ENCODE data around the gene IGSF22. TPM values are rescaled to one million over a fixed set of nuclear protein-coding genes. Genes with fewer than 3 reads are reported as not detected.

The IGSF22 gene
- polyA plus RNA-seq, 1 donor (not counting 4 experiments of a cell fraction or from before 2014, with no cell fraction given) = 0.01 TPM

DNA sequence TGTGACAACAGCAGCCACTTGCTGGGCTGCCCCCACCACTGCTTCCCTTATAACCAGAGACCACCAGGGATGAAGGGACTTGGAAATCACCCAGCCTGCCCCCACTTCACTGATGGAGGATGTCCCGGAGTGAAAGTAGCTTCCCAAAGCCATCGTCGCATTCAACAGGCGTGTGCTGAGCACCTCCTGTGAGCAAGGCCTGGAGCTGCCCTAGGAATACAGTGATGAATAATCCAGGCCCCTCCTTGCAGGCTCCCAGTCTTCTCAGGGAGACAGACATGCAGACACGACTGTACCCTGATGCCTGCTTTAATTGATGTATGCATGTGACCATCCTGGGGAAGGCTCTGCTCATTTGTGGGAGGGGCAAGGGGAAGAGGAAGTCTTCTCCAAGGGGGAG is 43.0 kb upstream of the IGSF22 start:
- FAIRE-seq = no peak
- dilution Hi-C loops (cut with MboI; ENCODE audit: extremely low pct_ligation_motif_present, low sequenced_read_pairs) = no loop called here

DNA sequence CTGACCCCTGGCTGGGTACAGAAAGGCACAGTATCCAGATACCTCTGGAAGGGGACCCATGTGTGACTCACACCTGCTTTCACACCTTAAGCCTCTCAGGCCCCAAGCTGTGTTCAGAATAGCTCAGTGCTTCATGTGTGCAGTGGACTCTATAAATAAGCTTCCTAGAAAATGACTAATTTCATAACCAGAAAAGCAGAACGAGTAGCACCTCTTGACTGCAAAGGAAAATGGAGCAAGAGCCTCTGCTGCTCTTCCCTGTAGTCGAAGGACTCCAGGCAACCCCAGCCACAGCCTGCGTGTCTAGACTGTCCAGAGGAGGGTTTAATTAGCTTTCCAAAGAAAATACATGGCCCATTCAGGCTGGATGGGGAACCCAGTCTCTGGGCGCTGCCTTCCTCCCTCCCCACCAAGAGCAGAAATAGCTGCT is 42.5 kb upstream of the IGSF22 start:
- no peak overlapping the region for H3K27ac ChIP-seq (ENCODE audit: control insufficient read depth, insufficient read depth, low read length)
- H3K4me3 ChIP-seq (ENCODE audit: control insufficient read depth in 2 of 3, extremely low read depth in 1 of 3, insufficient read depth in 2 of 3, low read depth in 1 of 3, low read length in 3 of 3) = no peak overlapping the region
- H3K27me3 ChIP-seq (ENCODE audit: control insufficient read depth, extremely low read depth, insufficient read depth, low read length) = no peaks in the 10 kb centered on the region
- no peak for TF ChIP-seq EZH2 (IDR thresholded peaks at IDR 0.05; ENCODE audit: low read length)
- TF ChIP-seq, protein P1, sequence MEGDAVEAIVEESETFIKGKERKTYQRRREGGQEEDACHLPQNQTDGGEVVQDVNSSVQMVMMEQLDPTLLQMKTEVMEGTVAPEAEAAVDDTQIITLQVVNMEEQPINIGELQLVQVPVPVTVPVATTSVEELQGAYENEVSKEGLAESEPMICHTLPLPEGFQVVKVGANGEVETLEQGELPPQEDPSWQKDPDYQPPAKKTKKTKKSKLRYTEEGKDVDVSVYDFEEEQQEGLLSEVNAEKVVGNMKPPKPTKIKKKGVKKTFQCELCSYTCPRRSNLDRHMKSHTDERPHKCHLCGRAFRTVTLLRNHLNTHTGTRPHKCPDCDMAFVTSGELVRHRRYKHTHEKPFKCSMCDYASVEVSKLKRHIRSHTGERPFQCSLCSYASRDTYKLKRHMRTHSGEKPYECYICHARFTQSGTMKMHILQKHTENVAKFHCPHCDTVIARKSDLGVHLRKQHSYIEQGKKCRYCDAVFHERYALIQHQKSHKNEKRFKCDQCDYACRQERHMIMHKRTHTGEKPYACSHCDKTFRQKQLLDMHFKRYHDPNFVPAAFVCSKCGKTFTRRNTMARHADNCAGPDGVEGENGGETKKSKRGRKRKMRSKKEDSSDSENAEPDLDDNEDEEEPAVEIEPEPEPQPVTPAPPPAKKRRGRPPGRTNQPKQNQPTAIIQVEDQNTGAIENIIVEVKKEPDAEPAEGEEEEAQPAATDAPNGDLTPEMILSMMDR (optimal IDR thresholded peaks at IDR 0.05 in 1 of 3, IDR thresholded peaks at IDR 0.05 in 1 of 3, conservative IDR thresholded peaks at IDR 0.05 in 1 of 3; ENCODE audit: extremely low read depth in 1 of 3, insufficient read depth in 2 of 3, low read length in 3 of 3) = no peak
- H3K9me3 ChIP-seq (ENCODE audit: control insufficient read depth, low read depth, low read length) = no peaks in the 10 kb centered on the region
- no peak overlapping the region for H2AFZ ChIP-seq (ENCODE audit: control insufficient read depth, low read length)
- H3K79me2 ChIP-seq (ENCODE audit: control insufficient read depth, insufficient read depth, low read length) = no peaks in the 10 kb centered on the region
- DNase-seq (ENCODE audit: low read depth, low spot score) (no peak), FAIRE-seq (no peak)
- H4K20me1 ChIP-seq (ENCODE audit: control insufficient read depth, extremely low read depth, insufficient read depth, low read length) = no peaks in the 10 kb centered on the region
- H3K9me1 ChIP-seq (ENCODE audit: control insufficient read depth, extremely low read depth, insufficient read depth, low read length) = no peaks in the 10 kb centered on the region
- H3K36me3 ChIP-seq (ENCODE audit: control insufficient read depth in 2 of 2, extremely low read depth in 1 of 2, insufficient read depth in 2 of 2, low read length in 2 of 2) = no peaks in the 10 kb centered on the region
- no peak overlapping the region for H3K4me2 ChIP-seq (ENCODE audit: control insufficient read depth, extremely low read depth, insufficient read depth, low read depth, low read length)
- dilution Hi-C loops (cut with MboI; ENCODE audit: extremely low pct_ligation_motif_present, low sequenced_read_pairs) = no loop called here
- peaks cover 13% of the 10 kb centered on the region for H3K4me1 ChIP-seq (ENCODE audit: control insufficient read depth, extremely low read depth, insufficient read depth, low read length)
- no peak overlapping the region for H3K9ac ChIP-seq (ENCODE audit: control insufficient read depth, extremely low read depth, insufficient read depth, low read length)

More for the DNA sequence above, 43.0 kb upstream of the IGSF22 start:
- no peaks in the 10 kb centered on the region for H3K9me1 ChIP-seq (ENCODE audit: control insufficient read depth, extremely low read depth, insufficient read depth, low read length)
- TF ChIP-seq EZH2 (IDR thresholded peaks at IDR 0.05; ENCODE audit: low read length) = no peak
- TF ChIP-seq, protein P1 (optimal IDR thresholded peaks at IDR 0.05 in 1 of 3, IDR thresholded peaks at IDR 0.05 in 1 of 3, conservative IDR thresholded peaks at IDR 0.05 in 1 of 3; ENCODE audit: extremely low read depth in 1 of 3, insufficient read depth in 2 of 3, low read length in 3 of 3) = no peak
- no peaks in the 10 kb centered on the region for H4K20me1 ChIP-seq (ENCODE audit: control insufficient read depth, extremely low read depth, insufficient read depth, low read length)
- H3K4me3 ChIP-seq (ENCODE audit: control insufficient read depth in 2 of 3, extremely low read depth in 1 of 3, insufficient read depth in 2 of 3, low read depth in 1 of 3, low read length in 3 of 3) = no peak overlapping the region
- H3K27ac ChIP-seq (ENCODE audit: control insufficient read depth, insufficient read depth, low read length) = no peak overlapping the region
- H3K79me2 ChIP-seq (ENCODE audit: control insufficient read depth, insufficient read depth, low read length) = no peaks in the 10 kb centered on the region
- no peaks in the 10 kb centered on the region for H3K9me3 ChIP-seq (ENCODE audit: control insufficient read depth, low read depth, low read length)
- DNase-seq (ENCODE audit: low read depth, low spot score) = no peak
- no peaks in the 10 kb centered on the region for H3K36me3 ChIP-seq (ENCODE audit: control insufficient read depth in 2 of 2, extremely low read depth in 1 of 2, insufficient read depth in 2 of 2, low read length in 2 of 2)
- no peak overlapping the region for H3K4me2 ChIP-seq (ENCODE audit: control insufficient read depth, extremely low read depth, insufficient read depth, low read depth, low read length)
- peaks cover 8% of the 10 kb centered on the region for H3K4me1 ChIP-seq (ENCODE audit: control insufficient read depth, extremely low read depth, insufficient read depth, low read length)
- H3K27me3 ChIP-seq (ENCODE audit: control insufficient read depth, extremely low read depth, insufficient read depth, low read length) = peaks cover 4% of the 10 kb centered on the region
- no peak overlapping the region for H3K9ac ChIP-seq (ENCODE audit: control insufficient read depth, extremely low read depth, insufficient read depth, low read length)
- no peak overlapping the region for H2AFZ ChIP-seq (ENCODE audit: control insufficient read depth, low read length)
